Activated T-cell treated with anti-CD3 and anti-CD28 coated beads for 24 hours (primary cell): ENCODE results near the gene CFAP126.
"Not testable (repeated sequence)": the region's sequence is repeated elsewhere in the genome, so short reads cannot be mapped to it uniquely, and the experiment has no call there.

ENCODE experiments used
- DNase-seq: peaks from one replicate; pipeline ENCODE4 v3.0.0-alpha.2; 2020; ENCODE audit warnings: low read depth

CFAP126 gene

GRCh38 chr1:161367684-161368400 is at the start of gene CFAP126:
TSS of gene CFAP126 (minus strand) at chr1:161367876. CDS start at chr1:161367868, 8 bp downstream.
- DNase-seq = no peak

GRCh38 chr1:161413050-161413449 is 45.4 kb upstream of the CFAP126 start:
- not testable (repeated sequence) for DNase-seq

- not testable (repeated sequence) for DNase-seq
Measured at GRCh38 chr1:161410636-161410970, 42.9 kb upstream of the CFAP126 start.

- DNase-seq = not testable (repeated sequence)
Measured at GRCh38 chr1:161409848-161410635, 42.4 kb upstream of the CFAP126 start.

GRCh38 chr1:161408429-161409052 is 40.9 kb upstream of the CFAP126 start:
- no peak for DNase-seq

- DNase-seq = no peak
Measured at GRCh38 chr1:161407451-161407985, 39.8 kb upstream of the CFAP126 start.

GRCh38 chr1:161406551-161406950 is 38.9 kb upstream of the CFAP126 start:
- not testable (repeated sequence) for DNase-seq

GRCh38 chr1:161404051-161404597 is 36.4 kb upstream of the CFAP126 start:
- no peak for DNase-seq

GRCh38 chr1:161402446-161402845 is 34.8 kb upstream of the CFAP126 start:
- DNase-seq = no peak

- peak; percentile 90 for DNase-seq
Measured at GRCh38 chr1:161399257-161399998, 31.8 kb upstream of the CFAP126 start.

GRCh38 chr1:161398900-161399256 is 31.2 kb upstream of the CFAP126 start:
- no peak for DNase-seq

- not testable (repeated sequence) for DNase-seq
Measured at GRCh38 chr1:161397038-161397437, 29.4 kb upstream of the CFAP126 start.

GRCh38 chr1:161393151-161393550 is 25.5 kb upstream of the CFAP126 start:
- DNase-seq = no peak

- DNase-seq = no peak
Measured at GRCh38 chr1:161391611-161392010, 23.9 kb upstream of the CFAP126 start.

- not testable (repeated sequence) for DNase-seq
Measured at GRCh38 chr1:161391136-161391535, 23.5 kb upstream of the CFAP126 start.

- no peak for DNase-seq
Measured at GRCh38 chr1:161390559-161390858, 22.8 kb upstream of the CFAP126 start.

- peak; percentile 87 for DNase-seq
Measured at GRCh38 chr1:161389691-161390558, 22.2 kb upstream of the CFAP126 start.

- not testable (repeated sequence) for DNase-seq
Measured at GRCh38 chr1:161389158-161389557, 21.5 kb upstream of the CFAP126 start.

GRCh38 chr1:161388639-161389038 is 21.0 kb upstream of the CFAP126 start:
- DNase-seq = no peak

- no peak for DNase-seq
Measured at GRCh38 chr1:161382214-161383019, 14.7 kb upstream of the CFAP126 start.
